PC-9 (cell line): ENCODE measurements around the gene TFF2.

Experiments
- EZH2 ChIP-seq: fragments of 200-600 bp; sonication (generic); IDR thresholded peaks from 2 replicates; pipeline ENCODE4 v1.8.0; 2017; ENCODE audit warnings: antibody characterized with exemption, low read depth
- TF ChIP-seq, protein P1 (sequence below): fragments of 200-600 bp; sonication (generic); conservative IDR thresholded peaks from 2 replicates; pipeline ENCODE4 v1.6.1; 2017; ENCODE audit warnings: mixed run types, antibody characterized with exemption, mild to moderate bottlenecking, moderate library complexity

DNA sequence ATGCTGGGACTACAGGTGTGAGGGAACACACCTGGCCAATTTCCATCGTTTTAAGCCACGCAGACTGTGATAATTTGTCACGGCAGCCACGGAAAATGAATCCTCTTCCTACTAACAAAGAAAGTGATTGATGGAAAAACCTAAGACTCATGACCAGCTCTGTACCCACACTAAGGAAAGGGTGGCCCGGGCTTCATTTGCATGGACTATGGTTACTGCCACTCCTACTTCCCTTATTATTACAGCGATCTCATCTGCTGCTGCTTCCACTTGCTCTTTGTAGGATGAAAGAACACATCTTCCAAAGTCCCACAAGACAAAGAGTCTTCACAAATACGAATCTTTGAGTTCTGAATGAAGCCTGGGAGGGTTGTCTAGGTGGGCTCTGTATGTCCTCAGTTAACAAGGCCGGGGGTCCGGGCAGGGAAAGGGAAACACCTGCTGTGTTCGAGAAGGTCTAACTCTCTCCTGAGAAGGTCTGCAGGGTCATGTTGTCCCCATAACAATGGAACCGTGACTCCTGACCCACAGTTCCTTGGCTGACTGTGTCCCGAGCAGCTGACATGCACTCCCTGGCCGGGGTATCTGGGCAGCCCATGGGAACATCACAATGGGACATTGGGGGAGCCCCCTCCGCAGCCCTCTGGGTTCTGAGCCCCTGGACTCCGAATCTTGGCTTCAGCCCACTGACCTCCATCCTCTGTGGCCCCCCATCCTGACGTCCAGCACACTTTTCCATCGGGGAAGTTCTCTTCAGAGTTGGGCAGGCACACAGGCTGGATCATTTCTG is 28.8 kb upstream of the TFF2 start:
- TF ChIP-seq, protein P1, sequence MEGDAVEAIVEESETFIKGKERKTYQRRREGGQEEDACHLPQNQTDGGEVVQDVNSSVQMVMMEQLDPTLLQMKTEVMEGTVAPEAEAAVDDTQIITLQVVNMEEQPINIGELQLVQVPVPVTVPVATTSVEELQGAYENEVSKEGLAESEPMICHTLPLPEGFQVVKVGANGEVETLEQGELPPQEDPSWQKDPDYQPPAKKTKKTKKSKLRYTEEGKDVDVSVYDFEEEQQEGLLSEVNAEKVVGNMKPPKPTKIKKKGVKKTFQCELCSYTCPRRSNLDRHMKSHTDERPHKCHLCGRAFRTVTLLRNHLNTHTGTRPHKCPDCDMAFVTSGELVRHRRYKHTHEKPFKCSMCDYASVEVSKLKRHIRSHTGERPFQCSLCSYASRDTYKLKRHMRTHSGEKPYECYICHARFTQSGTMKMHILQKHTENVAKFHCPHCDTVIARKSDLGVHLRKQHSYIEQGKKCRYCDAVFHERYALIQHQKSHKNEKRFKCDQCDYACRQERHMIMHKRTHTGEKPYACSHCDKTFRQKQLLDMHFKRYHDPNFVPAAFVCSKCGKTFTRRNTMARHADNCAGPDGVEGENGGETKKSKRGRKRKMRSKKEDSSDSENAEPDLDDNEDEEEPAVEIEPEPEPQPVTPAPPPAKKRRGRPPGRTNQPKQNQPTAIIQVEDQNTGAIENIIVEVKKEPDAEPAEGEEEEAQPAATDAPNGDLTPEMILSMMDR = no peak
- TF ChIP-seq EZH2 = no peak
